ENCODE results near the gene NDUFS4.

DNA sequence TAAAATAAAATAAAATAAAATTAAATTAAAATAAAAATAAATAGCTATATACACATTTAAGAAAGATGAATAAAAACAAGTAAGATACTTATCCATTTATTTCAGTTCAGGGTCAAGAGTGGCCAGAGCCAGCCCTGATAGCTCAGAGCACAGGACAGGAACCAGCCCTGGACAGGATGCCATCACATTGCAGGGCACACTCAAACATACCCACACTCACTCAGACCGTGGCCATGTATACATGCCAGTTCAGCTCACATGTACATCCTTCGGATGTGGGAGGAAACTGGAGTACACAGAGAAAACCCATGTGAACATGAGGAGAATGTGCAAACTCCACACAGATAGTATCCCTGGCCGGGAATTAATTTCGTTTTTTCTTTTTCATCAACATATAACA, 21.8 kb downstream of the NDUFS4 start:
- TF ChIP-seq, protein P1, sequence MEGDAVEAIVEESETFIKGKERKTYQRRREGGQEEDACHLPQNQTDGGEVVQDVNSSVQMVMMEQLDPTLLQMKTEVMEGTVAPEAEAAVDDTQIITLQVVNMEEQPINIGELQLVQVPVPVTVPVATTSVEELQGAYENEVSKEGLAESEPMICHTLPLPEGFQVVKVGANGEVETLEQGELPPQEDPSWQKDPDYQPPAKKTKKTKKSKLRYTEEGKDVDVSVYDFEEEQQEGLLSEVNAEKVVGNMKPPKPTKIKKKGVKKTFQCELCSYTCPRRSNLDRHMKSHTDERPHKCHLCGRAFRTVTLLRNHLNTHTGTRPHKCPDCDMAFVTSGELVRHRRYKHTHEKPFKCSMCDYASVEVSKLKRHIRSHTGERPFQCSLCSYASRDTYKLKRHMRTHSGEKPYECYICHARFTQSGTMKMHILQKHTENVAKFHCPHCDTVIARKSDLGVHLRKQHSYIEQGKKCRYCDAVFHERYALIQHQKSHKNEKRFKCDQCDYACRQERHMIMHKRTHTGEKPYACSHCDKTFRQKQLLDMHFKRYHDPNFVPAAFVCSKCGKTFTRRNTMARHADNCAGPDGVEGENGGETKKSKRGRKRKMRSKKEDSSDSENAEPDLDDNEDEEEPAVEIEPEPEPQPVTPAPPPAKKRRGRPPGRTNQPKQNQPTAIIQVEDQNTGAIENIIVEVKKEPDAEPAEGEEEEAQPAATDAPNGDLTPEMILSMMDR (IDR thresholded peaks at IDR 0.05; ENCODE audit: borderline replicate concordance, extremely low read depth, low read length, poor library complexity, severe bottlenecking), result no peak
- TF ChIP-seq EZH2 (IDR thresholded peaks at IDR 0.05; ENCODE audit: borderline replicate concordance, low read depth, low read length, severe bottlenecking), result no peak

Measured in DND-41 (cell line).